Caki2 (cell line): ENCODE measurements around the gene SLC38A3. TPM values are rescaled to one million over a fixed set of nuclear protein-coding genes. Genes with fewer than 3 reads are reported as not detected.

Experiments
- DNase-seq: peaks from one replicate; pipeline ENCODE4 v3.0.0-alpha.2; 2015; ENCODE audit warnings: low read depth
- in situ Hi-C: cut with HindIII; loops from 2 replicates; pipeline ENCODE4 v1.10.0; 2016; ENCODE audit warnings: low sequenced_read_pairs, low pct_unique_long_range_greater_than_20kb, mixed read lengths
- total RNA-seq: library from RNA; depleted of rRNA; stranded (reverse); fragments of >200 nt; shearing (Covaris generic); gene quantifications from 2 replicates; pipeline ENCODE4 v1.2.3, GENCODE V29; 2014; ENCODE audit warnings: low replicate concordance

SLC38A3 gene
- total RNA-seq, 1 experiment from 2014 or later = not detected

DNA sequence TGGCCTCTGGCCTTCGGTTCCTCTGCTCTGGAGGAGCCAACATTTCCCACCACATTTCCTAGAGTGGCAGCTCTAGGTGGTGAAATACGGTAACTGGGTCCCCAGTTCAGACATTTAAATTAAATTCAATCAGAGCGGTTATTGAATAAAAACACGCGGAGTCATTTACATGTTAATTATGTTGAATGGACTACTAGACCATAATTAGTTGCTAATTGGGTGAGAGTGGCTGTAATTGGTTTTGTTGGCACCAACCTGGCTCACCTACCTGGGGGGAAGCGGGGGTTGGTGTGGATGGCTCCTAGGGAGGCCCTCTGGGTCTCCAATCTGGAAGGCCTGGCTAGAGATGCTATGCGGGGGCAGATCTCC is 37.2 kb upstream of the SLC38A3 start:
- DNase-seq = no peak
- in situ Hi-C loops = no loop called here

DNA sequence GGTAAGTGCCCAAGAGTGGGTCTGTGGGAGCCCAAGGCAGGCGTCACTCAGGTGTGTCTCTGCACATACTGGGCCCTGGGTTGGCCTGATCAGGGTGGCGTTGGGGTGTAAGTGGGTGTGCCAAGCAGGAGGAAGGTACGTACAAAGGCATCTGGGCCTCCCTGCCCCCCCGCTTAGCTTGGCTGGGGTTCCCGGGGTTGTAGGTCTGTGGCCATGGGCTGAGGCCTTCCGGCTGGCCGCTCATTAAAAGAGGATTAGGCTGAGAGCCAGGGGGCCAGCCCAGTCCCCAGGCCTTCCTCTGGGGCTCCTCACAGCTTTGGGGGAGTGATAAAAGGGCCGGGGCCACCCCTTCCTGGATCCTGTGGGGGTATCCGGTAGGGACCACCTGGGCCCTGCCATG is 36.7 kb upstream of the SLC38A3 start:
- in situ Hi-C loops = no loop called here
- DNase-seq = no peak

DNA sequence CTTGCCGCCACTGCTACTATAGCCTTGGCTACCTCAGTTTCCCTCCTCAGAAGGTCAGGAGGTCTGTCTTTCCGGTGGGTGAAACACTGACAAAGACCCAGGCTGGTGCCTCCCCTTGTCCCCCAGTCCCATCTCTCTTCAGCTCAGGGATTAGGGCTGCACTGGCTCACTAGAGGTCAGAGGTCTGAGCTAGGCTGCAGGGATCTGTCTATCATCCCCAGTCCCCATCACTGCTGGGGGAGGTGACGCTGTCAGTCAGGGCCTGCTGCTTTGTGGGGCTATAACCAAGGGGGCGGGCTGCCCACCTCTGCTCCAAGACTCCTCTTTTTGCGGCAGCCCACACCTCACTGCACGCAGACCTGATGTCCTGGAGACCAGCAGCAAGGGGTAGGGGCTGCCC is 36.3 kb upstream of the SLC38A3 start:
- no peak for DNase-seq
- in situ Hi-C loops = no loop called here

DNA sequence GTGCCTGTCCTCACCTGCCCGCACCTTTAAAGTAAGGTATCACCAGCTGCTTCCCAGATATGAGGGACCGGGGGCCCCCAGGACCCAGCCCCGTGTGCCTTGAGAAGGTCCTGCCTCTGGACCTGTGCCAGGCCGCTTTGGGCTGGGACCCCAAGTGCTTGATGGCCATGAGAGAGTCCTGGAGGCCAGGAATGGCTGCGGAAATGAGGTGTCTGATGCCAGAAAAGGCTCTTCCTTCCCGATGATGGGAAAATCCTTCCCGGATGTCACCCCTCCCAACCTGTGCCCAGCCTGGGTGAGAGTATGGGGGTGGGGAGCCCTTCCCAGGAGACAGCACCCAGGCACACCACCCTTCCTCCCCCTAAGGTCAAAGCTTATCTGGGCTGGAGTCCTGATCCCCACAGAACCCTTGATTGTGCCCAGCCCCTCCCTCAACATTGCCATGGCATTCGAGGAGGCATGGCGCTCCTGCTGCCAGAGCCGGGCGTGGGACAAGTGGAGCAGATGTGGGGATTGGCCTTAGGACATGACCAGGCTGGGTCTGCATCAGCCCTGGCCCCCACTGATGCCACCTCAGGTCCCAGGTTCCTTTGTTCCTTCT is 35.7 kb upstream of the SLC38A3 start:
- DNase-seq = no peak
- in situ Hi-C loops = no loop called here

DNA sequence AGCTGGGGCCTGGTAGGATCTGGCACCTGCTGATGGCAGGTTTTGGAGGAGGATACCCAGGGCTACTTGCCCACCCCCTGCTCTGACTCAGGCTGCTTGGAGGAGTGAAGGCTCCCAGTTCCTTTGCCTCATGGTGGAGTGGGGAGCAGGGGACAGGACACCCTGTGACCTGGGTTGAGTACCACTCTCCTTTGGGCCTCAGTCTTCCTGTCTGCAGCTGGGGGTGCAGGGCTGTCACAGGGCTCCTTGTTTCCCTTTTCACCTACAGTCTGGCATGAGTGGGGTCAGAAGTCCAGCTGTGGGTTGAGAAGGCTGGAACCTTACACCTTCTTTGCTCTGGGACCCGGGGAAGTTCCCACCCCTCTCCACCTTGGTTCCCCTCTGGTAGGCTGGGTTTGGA is 35.2 kb upstream of the SLC38A3 start:
- in situ Hi-C loops = no loop called here
- DNase-seq = no peak

DNA sequence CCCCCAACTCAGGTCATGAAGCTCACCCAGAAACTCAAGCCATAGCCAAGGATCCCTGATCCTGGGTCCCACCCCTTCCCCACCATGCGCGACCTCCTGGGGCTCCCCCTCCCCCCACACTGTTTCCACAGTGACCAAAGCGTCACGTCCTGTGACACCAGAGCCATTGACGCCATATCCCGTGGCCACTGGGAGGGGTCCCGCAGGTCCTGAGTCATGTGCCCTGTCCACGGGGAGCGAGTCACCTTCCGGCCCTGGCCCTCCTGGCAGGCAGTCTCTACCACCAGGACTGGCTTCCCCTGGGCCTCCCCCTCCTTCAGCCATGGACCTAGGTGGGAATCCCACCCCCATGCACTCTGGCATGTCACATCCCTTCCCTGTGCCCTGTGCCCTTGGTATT is 34.4 kb upstream of the SLC38A3 start:
- in situ Hi-C loops = no loop called here
- peak; percentile 72 for DNase-seq

DNA sequence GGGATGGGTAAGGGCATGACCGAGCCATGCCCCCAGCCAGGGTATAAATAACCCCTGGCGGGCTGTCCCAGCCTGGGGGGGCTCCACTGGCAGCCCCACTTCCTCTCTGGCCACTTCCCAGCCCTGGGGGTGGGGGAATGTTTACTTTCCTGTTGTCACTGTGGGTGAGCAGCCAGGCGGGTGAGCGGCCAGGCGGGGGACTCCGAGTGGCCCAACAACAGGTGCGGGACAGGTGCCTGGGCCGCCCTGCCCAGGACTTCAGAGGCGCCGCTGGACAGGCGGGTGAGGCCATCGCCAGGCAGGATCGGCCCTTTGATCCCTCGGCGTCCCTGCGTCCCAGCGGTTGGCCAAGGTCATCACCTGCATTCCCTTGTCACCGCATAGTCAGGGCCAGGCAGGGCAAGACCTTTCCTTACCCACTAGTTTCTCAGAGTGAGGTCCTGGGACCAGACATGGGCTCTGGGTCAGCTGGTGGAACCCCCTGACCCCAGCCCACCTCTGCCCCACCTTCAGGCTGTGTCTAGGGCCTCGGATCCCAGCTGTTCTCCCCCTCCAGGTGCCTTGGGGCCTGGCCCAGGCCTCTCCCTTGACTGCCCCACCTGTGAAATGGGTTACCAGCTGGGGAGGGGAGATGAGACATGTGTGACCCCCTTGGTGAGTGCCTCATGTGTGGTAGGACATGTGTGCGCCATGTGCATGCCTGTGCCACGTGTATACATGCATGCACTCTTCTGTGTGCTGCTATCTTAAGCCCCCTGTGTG is 33.4 kb upstream of the SLC38A3 start:
- in situ Hi-C loops = no loop called here
- DNase-seq = no peak

DNA sequence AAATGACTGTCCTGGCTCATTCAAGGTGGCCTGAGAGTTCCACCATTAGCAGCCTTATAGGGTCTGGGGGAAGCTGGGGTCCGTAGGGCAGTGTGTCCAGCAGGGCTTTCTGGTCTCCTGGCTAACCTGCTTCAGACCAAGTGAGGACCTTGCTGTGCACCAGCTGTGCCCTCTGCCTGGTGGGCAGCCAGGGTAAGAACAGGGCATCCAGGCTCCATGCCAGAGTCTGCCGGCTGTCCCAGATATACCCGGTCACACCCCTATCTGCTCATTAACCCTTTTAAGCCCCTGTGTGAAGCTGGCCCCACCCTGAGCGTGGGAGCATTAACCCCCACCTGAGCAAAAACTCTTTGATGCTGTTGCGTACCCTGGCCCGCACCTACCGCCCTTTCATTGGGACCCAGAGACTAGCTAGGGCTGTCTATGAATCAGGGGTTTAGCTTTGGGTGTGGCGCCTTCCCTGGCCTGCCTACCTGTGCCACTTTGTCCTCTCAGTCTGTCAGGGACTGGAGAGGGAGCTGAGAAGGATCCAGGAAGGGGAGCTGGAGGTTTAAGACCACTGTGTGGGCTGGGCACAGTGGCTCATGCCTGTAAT is 32.3 kb upstream of the SLC38A3 start:
- in situ Hi-C loops = no loop called here
- DNase-seq = no peak

DNA sequence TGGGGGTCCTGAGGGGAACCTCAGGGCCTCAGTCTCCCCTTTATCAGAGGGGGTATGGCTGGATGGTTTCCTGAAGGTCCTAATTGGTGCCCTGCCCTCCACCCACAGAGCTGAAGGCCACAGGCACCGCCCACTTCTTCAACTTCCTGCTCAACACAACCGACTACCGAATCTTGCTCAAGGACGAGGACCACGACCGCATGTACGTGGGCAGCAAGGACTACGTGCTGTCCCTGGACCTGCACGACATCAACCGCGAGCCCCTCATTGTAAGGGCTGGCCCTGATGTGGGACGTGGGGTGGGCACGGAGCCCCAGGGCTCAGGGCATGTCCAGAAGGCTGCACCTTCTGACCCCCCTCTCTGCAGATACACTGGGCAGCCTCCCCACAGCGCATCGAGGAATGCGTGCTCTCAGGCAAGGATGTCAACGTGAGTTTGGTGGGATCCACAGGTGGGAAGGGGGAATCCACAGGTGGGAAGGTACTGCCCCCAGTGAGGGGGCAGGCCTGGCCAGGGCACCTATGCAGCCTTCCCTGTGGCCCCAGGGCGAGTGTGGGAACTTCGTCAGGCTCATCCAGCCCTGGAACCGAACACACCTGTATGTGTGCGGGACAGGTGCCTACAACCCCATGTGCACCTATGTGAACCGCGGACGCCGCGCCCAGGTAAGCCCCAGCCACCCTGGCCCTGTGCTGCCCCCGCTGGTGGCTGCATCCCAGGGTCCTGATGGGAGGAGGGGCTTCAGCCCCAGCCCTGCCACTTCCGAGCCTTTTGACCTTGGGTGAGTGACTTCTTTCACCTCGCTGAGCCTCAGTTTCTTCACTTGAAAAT is 31.2 kb upstream of the SLC38A3 start:
- no peak for DNase-seq
- in situ Hi-C loops = no loop called here

DNA sequence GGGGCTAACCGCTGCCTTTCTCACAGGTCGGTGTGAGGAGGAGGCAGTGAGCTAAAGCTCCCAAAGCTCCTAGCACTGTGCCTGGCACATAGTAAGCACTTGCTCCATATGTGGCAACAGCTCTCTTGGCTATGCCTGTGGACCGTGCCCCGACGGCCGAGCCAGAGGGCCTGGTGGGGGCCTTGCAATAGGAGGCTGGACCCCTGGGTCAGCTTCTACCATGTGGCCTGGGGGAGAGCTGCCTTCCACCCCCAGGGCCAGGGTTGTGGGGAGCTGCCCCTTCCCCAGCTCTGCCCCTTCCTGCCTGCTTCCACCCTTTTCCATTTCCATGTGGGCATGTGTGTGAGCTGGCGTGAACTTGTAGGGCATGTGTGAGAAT is 30.6 kb upstream of the SLC38A3 start:
- in situ Hi-C loops = no loop called here
- no peak for DNase-seq

DNA sequence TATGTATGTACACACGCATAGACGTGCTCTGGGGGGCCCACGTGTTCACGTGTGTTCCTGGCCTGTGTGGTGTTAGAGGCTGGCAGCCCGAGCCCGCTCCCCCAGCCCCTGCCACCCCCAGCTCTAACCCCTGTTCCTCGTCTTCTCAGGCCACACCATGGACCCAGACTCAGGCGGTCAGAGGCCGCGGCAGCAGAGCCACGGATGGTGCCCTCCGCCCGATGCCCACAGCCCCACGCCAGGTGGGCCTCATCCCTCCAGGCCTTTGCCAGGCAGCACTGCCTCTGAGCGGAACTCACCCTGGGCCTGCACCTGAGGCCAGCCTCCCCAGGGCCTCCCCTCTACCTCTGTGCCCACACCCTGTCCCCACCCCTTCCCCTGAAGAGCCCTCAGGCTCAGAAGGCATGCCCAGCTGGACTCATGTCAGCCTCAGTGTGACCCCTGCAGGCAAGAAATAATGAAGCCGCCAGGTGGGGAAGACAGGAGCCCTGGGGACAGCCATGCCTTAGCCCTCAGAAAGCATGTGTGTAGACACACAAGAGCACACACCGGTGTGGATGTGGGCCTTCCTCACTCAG is 30.0 kb upstream of the SLC38A3 start:
- in situ Hi-C loops = no loop called here
- no peak for DNase-seq

DNA sequence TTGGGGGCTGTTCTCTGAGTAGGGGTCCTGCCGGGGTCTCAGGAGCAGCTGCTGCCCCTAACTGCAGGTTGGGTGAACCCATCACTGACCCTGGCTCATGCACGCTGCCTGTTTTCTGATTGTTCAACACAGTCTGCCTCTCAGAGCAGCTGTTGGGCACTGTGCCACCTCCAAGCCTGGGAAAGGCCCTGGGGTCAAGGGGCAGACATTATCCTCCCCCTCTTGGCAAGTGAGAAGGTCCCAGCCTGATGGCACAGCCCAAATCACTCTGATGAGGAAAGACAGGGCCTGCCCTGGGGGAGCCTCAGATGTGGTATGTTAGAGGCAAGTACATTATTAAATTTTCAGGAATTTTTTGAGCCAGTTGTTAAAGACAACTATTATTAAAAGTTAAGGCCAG is 27.7 kb upstream of the SLC38A3 start:
- in situ Hi-C loops = no loop called here

DNA sequence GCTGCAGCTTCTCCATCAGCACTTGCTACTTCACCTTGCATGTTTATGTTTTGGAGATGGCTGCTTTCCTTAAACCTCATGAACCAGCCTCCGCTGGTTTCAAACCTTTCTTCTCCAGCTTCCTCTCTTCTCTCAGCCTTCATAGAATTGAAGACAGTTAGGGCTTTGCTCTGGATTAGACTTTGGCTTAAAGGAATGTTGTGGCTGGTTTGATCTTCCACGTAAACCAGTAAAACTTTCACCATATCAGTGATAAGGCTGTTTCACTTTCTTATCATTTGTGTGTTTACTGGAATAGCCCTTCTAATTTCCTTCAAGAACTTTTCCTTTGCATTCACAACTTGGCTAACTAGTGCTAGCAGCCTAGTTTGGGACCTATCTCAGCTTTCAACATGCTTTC is 25.4 kb upstream of the SLC38A3 start:
- DNase-seq = no peak
- in situ Hi-C loops = no loop called here

More for the DNA sequence above, 27.7 kb upstream of the SLC38A3 start:
- DNase-seq = no peak

DNA sequence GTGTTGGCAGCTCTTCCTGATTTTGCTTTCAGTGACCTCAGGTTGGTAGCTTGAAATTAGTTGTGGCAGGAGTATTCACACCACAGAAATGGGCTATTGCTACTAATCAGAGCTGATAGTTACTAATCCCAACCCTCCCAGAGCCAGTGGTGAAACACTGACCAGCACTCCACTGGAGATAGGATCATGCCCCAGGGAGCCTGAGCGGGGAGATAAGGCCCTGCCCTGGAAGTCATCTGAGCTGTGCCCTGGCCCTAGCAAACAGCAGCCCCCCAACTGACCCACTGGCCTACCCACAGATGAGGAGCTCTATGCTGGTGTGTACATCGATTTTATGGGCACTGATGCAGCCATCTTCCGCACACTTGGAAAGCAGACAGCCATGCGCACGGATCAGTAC is 23.1 kb upstream of the SLC38A3 start:
- in situ Hi-C loops = no loop called here
- no peak for DNase-seq

DNA sequence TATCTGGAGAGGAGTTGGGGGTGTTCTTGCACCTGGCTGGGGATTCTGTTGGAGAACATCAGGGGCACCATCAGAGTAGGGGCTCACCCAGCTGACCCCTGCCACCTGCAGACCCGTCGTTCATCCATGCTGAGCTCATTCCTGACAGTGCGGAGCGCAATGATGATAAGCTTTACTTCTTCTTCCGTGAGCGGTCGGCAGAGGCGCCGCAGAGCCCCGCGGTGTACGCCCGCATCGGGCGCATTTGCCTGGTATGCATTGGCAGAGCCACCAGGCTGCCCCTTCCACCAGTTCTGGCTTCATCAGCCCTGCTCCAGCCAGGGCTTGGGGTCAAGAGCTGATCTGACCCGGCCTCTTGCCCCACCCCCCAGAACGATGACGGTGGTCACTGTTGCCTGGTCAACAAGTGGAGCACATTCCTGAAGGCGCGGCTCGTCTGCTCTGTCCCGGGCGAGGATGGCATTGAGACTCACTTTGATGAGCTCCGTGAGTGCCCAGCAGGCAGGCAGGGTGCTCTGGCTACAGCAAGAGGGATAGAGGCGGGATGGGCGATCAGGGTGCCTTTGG is 22.5 kb upstream of the SLC38A3 start:
- in situ Hi-C loops = no loop called here
- DNase-seq = no peak

DNA sequence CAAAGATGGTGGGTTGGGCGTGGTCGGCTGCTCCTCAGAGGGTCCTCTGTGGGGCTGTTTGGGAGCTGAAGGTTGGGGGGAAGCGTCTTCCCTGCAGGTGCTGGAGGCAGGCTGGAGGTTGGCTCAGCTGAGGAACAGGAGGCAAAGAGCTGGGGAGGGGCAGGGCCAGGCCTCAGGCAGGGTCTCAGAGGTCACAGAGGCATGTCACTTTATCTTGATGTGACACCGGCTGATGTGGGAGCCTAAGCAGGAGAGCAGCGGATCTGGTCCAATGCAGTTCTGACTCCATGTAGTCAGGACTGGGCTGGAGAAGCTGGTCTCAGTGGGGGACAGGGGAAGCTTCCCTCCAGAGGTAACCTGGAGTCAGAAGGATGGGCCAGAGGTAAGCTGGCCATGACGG is 21.3 kb upstream of the SLC38A3 start:
- in situ Hi-C loops = no loop called here
- DNase-seq = no peak

DNA sequence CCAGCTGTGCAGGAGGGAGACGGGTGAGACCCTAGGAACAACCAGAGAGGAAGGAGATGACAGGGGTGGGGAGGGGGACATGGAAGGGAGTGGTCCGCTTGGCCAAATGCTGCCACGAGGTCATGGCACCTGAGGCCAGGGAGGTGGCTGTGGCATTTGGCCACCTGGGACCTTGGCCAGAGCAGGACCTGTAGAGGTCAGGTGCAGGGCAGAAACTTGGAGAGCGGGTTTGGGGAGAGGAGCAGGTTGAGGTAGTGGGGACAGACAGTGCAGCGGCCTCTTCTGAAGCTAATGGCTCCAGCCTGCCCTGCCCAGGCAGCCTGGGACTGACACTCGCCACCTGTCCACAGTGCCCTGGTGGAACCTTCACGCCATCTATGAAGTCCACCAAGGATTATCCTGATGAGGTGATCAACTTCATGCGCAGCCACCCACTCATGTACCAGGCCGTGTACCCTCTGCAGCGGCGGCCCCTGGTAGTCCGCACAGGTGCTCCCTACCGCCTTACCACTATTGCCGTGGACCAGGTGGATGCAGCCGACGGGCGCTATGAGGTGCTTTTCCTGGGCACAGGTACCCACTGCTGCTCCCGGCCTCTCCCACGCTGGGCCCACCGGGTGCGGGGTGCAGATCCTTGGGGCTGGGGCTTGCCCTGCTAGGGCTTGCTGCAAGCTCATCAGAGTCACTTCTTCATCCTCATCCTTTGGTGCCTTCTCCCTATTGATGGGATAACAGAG is 20.7 kb upstream of the SLC38A3 start:
- in situ Hi-C loops = no loop called here
- DNase-seq = no peak

DNA sequence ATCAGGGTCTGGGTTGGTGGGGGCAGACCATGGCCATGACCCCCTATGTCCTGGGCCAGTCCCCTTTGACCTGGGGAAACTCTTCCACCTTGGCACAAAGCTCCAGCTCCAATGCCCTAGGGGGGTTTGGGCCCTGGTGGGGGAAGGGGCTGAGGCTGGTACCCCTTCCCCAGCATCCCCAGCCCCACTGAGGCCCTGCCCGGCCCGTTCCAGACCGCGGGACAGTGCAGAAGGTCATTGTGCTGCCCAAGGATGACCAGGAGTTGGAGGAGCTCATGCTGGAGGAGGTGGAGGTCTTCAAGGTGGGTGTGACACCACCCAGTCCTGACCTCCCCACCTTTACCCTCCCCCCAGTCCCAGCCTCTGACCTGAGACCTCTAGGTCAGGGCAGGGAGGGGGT is 19.8 kb upstream of the SLC38A3 start:
- in situ Hi-C loops = no loop called here
- no peak for DNase-seq
